VCaP (cell line): ENCODE results near the gene KRT83.

Experiments used
- H3K27ac ChIP-seq: fragments of 450-650 bp; 2 replicates; pipeline ENCODE4 v1.5.1; 2017
- CTCF ChIP-seq: fragments of 450-650 bp; conservative IDR thresholded peaks from 2 replicates; pipeline ENCODE4 v1.5.1; 2017; ENCODE audit warnings: mild to moderate bottlenecking, moderate library complexity

The KRT83 gene

GRCh38 chr12:52364061-52364460 lies 42.9 kb upstream of the KRT83 start:
- H3K27ac ChIP-seq, result no peak overlapping the region
- no peak for TF ChIP-seq CTCF

- TF ChIP-seq CTCF, result no peak
- H3K27ac ChIP-seq, result no peak overlapping the region
Observed at GRCh38 chr12:52363111-52363679, 42.0 kb upstream of the KRT83 start.

DNA sequence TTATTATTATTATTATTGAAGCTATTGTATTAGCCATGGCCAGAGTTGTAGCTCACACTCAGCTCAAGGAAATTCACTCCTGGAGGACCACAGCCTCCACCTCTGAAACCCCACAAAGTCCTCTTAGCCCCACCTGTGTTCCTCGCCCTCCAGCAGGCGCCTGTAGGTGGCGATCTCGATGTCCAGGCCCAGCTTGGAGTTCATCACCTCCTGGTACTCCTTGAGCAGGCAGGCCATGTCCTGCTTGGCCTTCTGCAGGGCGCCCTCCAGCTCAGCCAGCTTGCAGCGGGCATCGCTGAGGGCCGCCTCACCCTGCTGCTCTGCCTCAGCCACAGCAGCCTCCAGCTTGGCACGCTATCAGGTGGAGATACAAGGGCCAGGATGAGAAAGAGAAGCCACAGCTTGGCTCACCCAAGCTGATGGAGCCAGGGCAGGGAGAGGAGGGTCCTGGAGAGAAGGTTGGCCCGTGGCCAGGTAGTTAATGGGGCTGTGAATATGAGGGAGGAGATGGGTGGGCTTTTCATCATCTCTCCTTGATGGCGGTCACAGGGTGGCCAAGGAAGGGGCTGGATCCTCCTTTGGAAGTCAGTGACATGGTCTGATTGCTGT lies 41.0 kb upstream of the KRT83 start:
- H3K27ac ChIP-seq, result no peak overlapping the region
- TF ChIP-seq CTCF, result peak; percentile 19; the same call in 1 of the 2 replicates

- no peak overlapping the region for H3K27ac ChIP-seq
- no peak for TF ChIP-seq CTCF
Observed at GRCh38 chr12:52361553-52361952, 40.4 kb upstream of the KRT83 start.

DNA sequence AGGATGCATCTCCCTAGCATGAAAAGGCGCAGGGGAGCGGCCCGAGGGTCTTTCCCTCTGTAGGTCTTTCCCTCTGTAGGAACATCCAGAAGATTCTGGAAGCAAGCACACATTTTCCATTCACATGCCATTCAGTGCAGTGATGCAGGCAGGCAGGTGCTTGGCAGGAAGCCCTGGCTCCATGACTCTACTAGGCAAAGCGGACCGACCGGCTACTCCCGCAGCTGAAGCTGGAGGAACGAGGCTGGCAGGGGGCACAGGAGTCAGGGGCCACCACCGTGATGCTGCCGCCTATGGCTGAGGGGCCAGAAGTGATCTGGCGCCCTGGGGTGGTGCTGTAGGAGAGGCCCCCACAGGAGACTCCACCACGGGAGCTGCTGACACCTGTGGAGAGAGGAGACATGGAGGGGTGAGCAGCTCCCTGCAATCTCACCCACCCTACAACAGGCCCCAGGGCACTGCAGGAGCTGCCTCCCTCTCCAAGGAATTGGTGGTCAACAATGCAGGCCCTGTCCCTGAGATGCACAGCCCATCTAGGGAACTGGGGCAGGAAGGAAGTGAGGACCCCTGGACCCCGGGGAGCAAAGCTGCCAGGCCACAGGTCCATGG lies 39.6 kb upstream of the KRT83 start:
- TF ChIP-seq CTCF, result no peak
- H3K27ac ChIP-seq, result no peak overlapping the region

- H3K27ac ChIP-seq, result no peak overlapping the region
- TF ChIP-seq CTCF, result no peak
Observed at GRCh38 chr12:52360106-52360662, 39.0 kb upstream of the KRT83 start.

- H3K27ac ChIP-seq, result no peak overlapping the region
- TF ChIP-seq CTCF, result no peak
Observed at GRCh38 chr12:52359621-52360061, 38.4 kb upstream of the KRT83 start.
